Caco-2 (cell line): Measurements from ENCODE around the gene LRRC75B. TPM values are rescaled to one million over a fixed set of nuclear protein-coding genes. Genes with fewer than 3 reads are reported as not detected.
"Not testable (repeated sequence)": the region's sequence is repeated elsewhere in the genome, so short reads cannot be mapped to it uniquely, and the experiment has no call there.

Experiments used
- BruUV-seq: library from RNA; stranded (reverse); fragments of 400-500 nt; replicated peaks from 2 replicates; lab custom pipeline; 2021; lab: Mats Ljungman, UMichigan
- CTCF ChIA-PET: fragments of 300-600 bp; sonication (Branson Sonifier 250); formaldehyde crosslinking; loops from one replicate; lab custom pipeline; 2022; ENCODE audit warnings: antibody characterized with exemption; lab: Charles Lee
- POLR2A ChIA-PET: fragments of 300-600 bp; sonication (Branson Sonifier 250); formaldehyde crosslinking; loops from one replicate; lab custom pipeline; 2022; ENCODE audit warnings: antibody characterized with exemption; lab: Charles Lee
- DNase-seq, 2 experiments: peaks; one replicate each; pipeline versions ENCODE4 v3.0.0 to v3.0.0-alpha.2; 2020 to 2022
- H3K27me3 ChIP-seq: replicated peaks from 2 replicates; pipeline ENCODE4 v1.6.0; 2011; ENCODE audit warnings: low read length; ENCODE audit not compliant: control insufficient read depth, insufficient read depth
- H3K36me3 ChIP-seq: 2 replicates; pipeline ENCODE4 v1.5.1; 2011; ENCODE audit warnings: low read length; ENCODE audit not compliant: control insufficient read depth, insufficient read depth
- H3K4me1 ChIP-seq: fragments of 250-450 bp; sonication (Bioruptor Pico); 2 replicates; pipeline ENCODE4 v1.5.1; 2020; ENCODE audit warnings: mild to moderate bottlenecking
- H3K4me3 ChIP-seq: 2 replicates; pipeline ENCODE4 v1.5.1; 2011; ENCODE audit warnings: low read depth, mild to moderate bottlenecking, control low read depth, low read length
- H3K9me3 ChIP-seq: fragments of 250-450 bp; sonication (Bioruptor Pico); 2 replicates; pipeline ENCODE4 v1.5.1; 2020; ENCODE audit warnings: mild to moderate bottlenecking, moderate library complexity
- H3K27ac Mint-ChIP-seq: one replicate; pipeline ENCODE4 v1.8.0; 2022; ENCODE audit warnings: mixed read lengths; ENCODE audit not compliant: unreplicated experiment
- H3K27me3 Mint-ChIP-seq: one replicate; pipeline ENCODE4 v1.8.0; 2022; ENCODE audit warnings: mixed read lengths; ENCODE audit not compliant: insufficient read depth, unreplicated experiment
- H3K36me3 Mint-ChIP-seq: one replicate; pipeline ENCODE4 v1.8.0; 2022; ENCODE audit warnings: mild to moderate bottlenecking, mixed read lengths; ENCODE audit not compliant: insufficient read depth, unreplicated experiment
- H3K4me1 Mint-ChIP-seq: one replicate; pipeline ENCODE4 v1.8.0; 2022; ENCODE audit warnings: low read depth, mixed read lengths; ENCODE audit not compliant: unreplicated experiment
- H3K4me3 Mint-ChIP-seq: one replicate; pipeline ENCODE4 v1.8.0; 2022; ENCODE audit warnings: mild to moderate bottlenecking, moderate library complexity, mixed read lengths; ENCODE audit not compliant: unreplicated experiment
- H3K9me3 Mint-ChIP-seq: one replicate; pipeline ENCODE4 v1.8.0; 2022; ENCODE audit warnings: mixed read lengths; ENCODE audit not compliant: unreplicated experiment
- CTCF ChIP-seq, 2 experiments: fragments of 200-600 bp in 1 of 2; IDR thresholded peaks; 1 replicate in 1 of 2; 2 replicates in 1 of 2; pipeline versions ENCODE4 v1.5.1 to v1.8.0; 2011 to 2022; ENCODE audit warnings: antibody characterized with exemption in 1 of 2, control low read depth in 1 of 2, inconsistent platforms in 1 of 2, low read depth in 1 of 2, low read length in 1 of 2, mild to moderate bottlenecking in 1 of 2, moderate library complexity in 1 of 2; ENCODE audit not compliant: insufficient read depth in 1 of 2, severe bottlenecking in 1 of 2, unreplicated experiment in 1 of 2
- intact Hi-C: fragments of 100-400 bp; cut with micrococcal nuclease; formaldehyde crosslinking; loops from one replicate; pipeline ENCODE4 v1.10.0; 2022; ENCODE audit not compliant: unreplicated experiment
- total RNA-seq: library from RNA; stranded (reverse); gene quantifications from 2 replicates; pipeline ENCODE4 v1.2.3, GENCODE V29; 2022

The LRRC75B gene
- total RNA-seq, 1 experiment from 2014 or later = 20.4 TPM

GRCh38 chr22:24599514-24599913, 6.6 kb upstream of the LRRC75B start:
- Histone ChIP-seq H3K36me3 (no peaks in the 10 kb centered on the region), H3K9me3 (no peaks in the 10 kb centered on the region), H3K4me3 (no peak overlapping the region), H3K4me1 (no peaks in the 10 kb centered on the region), H3K27me3 (no peaks in the 10 kb centered on the region)
- intact Hi-C loops = no loop called here
- peaks cover 14% of the 10 kb centered on the region for H3K4me1 Mint-ChIP-seq
- no peaks in the 10 kb centered on the region for H3K27me3 Mint-ChIP-seq
- ChIA-PET POLR2A (interaction anchor here (0.6 kb wide), 1 partner anchor 59 kb away, joined by 3 read pairs; no protein-coding TSS in a partner anchor), CTCF (interaction anchor here (0.6 kb wide), 1 partner anchor 111 kb away, joined by 4 read pairs; no protein-coding TSS in a partner anchor)
- no peaks in the 10 kb centered on the region for H3K36me3 Mint-ChIP-seq
- no peak for DNase-seq
- TF ChIP-seq CTCF (IDR thresholded peaks at IDR 0.05; ENCODE audit: insufficient read depth in 1 of 2, low read depth in 1 of 2, low read length in 1 of 2, severe bottlenecking in 1 of 2, unreplicated experiment in 1 of 2) = no peak
- H3K4me3 Mint-ChIP-seq = no peak overlapping the region
- BruUV-seq = no TSS peak
- H3K9me3 Mint-ChIP-seq = no peaks in the 10 kb centered on the region
- no peak overlapping the region for H3K27ac Mint-ChIP-seq

GRCh38 chr22:24597076-24597475, 4.2 kb upstream of the LRRC75B start:
- H3K36me3 ChIP-seq, H3K27ac Mint-ChIP-seq, POLR2A ChIA-PET, H3K36me3 Mint-ChIP-seq, intact Hi-C loops, H3K9me3 Mint-ChIP-seq, H3K4me3 Mint-ChIP-seq, H3K27me3 Mint-ChIP-seq, H3K9me3 ChIP-seq, H3K27me3 ChIP-seq, DNase-seq, H3K4me1 Mint-ChIP-seq, BruUV-seq, H3K4me3 ChIP-seq: not testable (repeated sequence)
- peaks cover 10% of the 10 kb centered on the region for H3K4me1 ChIP-seq
- CTCF ChIA-PET = interaction anchor here (0.7 kb wide), 1 partner anchor 48 kb away, joined by 5 read pairs; no protein-coding TSS in a partner anchor

DNA sequence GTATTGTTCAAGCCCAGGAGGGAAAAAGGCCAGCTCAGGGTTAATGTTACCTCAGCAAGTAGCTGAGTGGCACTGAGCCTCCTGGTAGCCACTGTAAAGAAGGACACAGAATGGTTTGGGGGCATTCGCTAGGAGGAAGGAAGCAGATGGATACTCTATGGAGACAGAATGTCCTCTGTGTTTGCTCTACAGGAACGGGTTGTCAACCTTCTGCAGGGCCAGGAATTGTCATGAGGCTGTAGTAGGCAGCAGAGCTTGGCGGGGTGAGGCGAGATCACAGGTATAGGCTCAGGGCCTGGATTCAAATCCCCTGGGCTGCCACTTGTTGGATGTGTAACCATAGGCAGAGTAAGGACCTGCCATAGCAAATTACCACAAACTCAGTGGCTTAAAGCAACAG, 3.0 kb upstream of the LRRC75B start:
- no peaks in the 10 kb centered on the region for H3K36me3 Mint-ChIP-seq
- intact Hi-C loops = no loop called here
- no peaks in the 10 kb centered on the region for H3K27me3 ChIP-seq
- no peak overlapping the region for H3K27ac Mint-ChIP-seq
- no peaks in the 10 kb centered on the region for H3K4me1 Mint-ChIP-seq
- no TSS peak for BruUV-seq
- no peaks in the 10 kb centered on the region for H3K9me3 ChIP-seq
- H3K4me1 ChIP-seq = peaks cover 10% of the 10 kb centered on the region
- no peak overlapping the region for H3K4me3 Mint-ChIP-seq
- DNase-seq = no peak
- CTCF ChIA-PET = no interaction called here
- no peak for TF ChIP-seq CTCF (IDR thresholded peaks at IDR 0.05; ENCODE audit: insufficient read depth in 1 of 2, low read depth in 1 of 2, low read length in 1 of 2, severe bottlenecking in 1 of 2, unreplicated experiment in 1 of 2)
- POLR2A ChIA-PET = no interaction called here
- no peak overlapping the region for H3K4me3 ChIP-seq
- H3K9me3 Mint-ChIP-seq = no peaks in the 10 kb centered on the region
- no peaks in the 10 kb centered on the region for H3K27me3 Mint-ChIP-seq
- H3K36me3 ChIP-seq = no peaks in the 10 kb centered on the region

DNA sequence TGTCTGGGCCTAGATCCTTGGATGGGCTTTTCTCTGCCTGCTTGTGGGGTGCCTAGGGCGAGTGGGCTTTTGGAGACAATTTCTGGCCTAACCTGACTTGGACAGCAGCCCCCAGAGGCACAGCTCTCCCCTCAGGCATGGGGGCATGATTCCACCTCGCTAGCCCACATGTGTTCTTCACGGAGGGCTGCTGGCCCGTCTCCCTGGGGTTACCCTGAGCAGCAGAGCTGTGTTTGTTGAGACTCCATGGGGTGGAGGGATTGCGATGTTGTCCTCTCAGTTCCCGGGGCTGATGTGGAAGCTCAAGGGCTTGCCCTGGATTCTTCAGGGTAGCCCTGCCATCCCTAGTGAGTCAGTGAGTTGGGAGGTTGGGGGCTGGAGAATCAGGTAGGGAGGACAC, 2.4 kb upstream of the LRRC75B start:
- CTCF ChIA-PET = no interaction called here

More for the DNA sequence above, 2.4 kb upstream of the LRRC75B start:
- no peak overlapping the region for H3K4me3 Mint-ChIP-seq
- Histone ChIP-seq H3K4me3 (no peak overlapping the region), H3K9me3 (no peaks in the 10 kb centered on the region), H3K36me3 (no peaks in the 10 kb centered on the region), H3K4me1 (peaks cover 10% of the 10 kb centered on the region), H3K27me3 (no peaks in the 10 kb centered on the region)
- BruUV-seq = no TSS peak
- H3K27me3 Mint-ChIP-seq = no peaks in the 10 kb centered on the region
- no peaks in the 10 kb centered on the region for H3K4me1 Mint-ChIP-seq
- DNase-seq = no peak
- intact Hi-C loops = no loop called here
- no peaks in the 10 kb centered on the region for H3K9me3 Mint-ChIP-seq
- POLR2A ChIA-PET = no interaction called here
- no peak for TF ChIP-seq CTCF (IDR thresholded peaks at IDR 0.05; ENCODE audit: insufficient read depth in 1 of 2, low read depth in 1 of 2, low read length in 1 of 2, severe bottlenecking in 1 of 2, unreplicated experiment in 1 of 2)
- H3K36me3 Mint-ChIP-seq = no peaks in the 10 kb centered on the region
- no peak overlapping the region for H3K27ac Mint-ChIP-seq
